Measurements from ENCODE around the gene THSD7A. TPM values are rescaled to one million over a fixed set of nuclear protein-coding genes. Genes with fewer than 3 reads are reported as not detected.

THSD7A gene
- total and polyA plus RNA-seq, 2 of the 8 experiments (the other 6 are each of a cell fraction or from before 2014, with no cell fraction given): 0.44 to 1.2 TPM

- TF ChIP-seq CBX8 (IDR thresholded peaks at IDR 0.05; ENCODE audit: borderline replicate concordance, low read depth, low read length): no peak
- no peak for TF ChIP-seq SIRT6 (IDR thresholded peaks at IDR 0.05; ENCODE audit: low read length)
These were observed 182.0 kb downstream of the THSD7A start (continued) for GRCh38 chr7:11650030-11650429.

Measured in H1 (cell line).